GM12878 (cell line): ENCODE results near the gene SLC25A45. TPM values are rescaled to one million over a fixed set of nuclear protein-coding genes. Genes with fewer than 3 reads are reported as not detected.

Experiments used
- CBX5 ChIP-seq: sonication (generic); IDR thresholded peaks from 2 replicates; pipeline ENCODE4 v1.6.1; 2016; ENCODE audit warnings: low read depth, moderate library complexity, mild to moderate bottlenecking, inconsistent platforms
- DPF2 ChIP-seq: fragments of 450-650 bp; IDR thresholded peaks from 2 replicates; pipeline ENCODE4 v1.6.1; 2017; ENCODE audit warnings: mild to moderate bottlenecking
- EED ChIP-seq: sonication (generic); IDR thresholded peaks from 2 replicates; pipeline ENCODE4 v1.6.1; 2016; ENCODE audit warnings: antibody characterized with exemption, low read depth
- EGR1 ChIP-seq, 2 experiments: IDR thresholded peaks; 1 replicate in 1 of 2; 2 replicates in 1 of 2; pipeline ENCODE4 v1.6.1; 2011 to 2012; ENCODE audit warnings: low read depth in 2 of 2, low read length in 2 of 2, borderline replicate concordance in 1 of 2, mild to moderate bottlenecking in 1 of 2, moderate library complexity in 1 of 2
- FOXK2 ChIP-seq: fragments of 450-650 bp; IDR thresholded peaks from 2 replicates; pipeline ENCODE4 v1.6.1; 2017; ENCODE audit warnings: mild to moderate bottlenecking, moderate library complexity
- GABPA ChIP-seq: IDR thresholded peaks from 2 replicates; pipeline ENCODE4 v1.6.1; 2014; ENCODE audit warnings: antibody characterized with exemption, low read depth, mild to moderate bottlenecking, inconsistent platforms
- HDGF ChIP-seq: fragments of 450-650 bp; IDR thresholded peaks from 2 replicates; pipeline ENCODE4 v1.6.1; 2016; ENCODE audit warnings: antibody characterized with exemption
- IKZF2 ChIP-seq, 2 experiments: fragments of 450-650 bp; IDR thresholded peaks; 2 replicates each; pipeline ENCODE4 v1.6.1; 2017; ENCODE audit warnings: mild to moderate bottlenecking in 2 of 2, moderate library complexity in 2 of 2
- MEF2A ChIP-seq: IDR thresholded peaks from 2 replicates; pipeline ENCODE4 v1.6.1; 2011; ENCODE audit warnings: low read depth, mild to moderate bottlenecking, low read length, moderate library complexity; ENCODE audit not compliant: insufficient read depth
- MYB ChIP-seq: fragments of 150-350 bp; IDR thresholded peaks from 2 replicates; pipeline ENCODE4 v1.6.1; 2014; ENCODE audit warnings: mild to moderate bottlenecking, low read depth, low read length, borderline replicate concordance
- NFYA ChIP-seq: IDR thresholded peaks from 2 replicates; pipeline ENCODE4 v1.6.1; 2011; ENCODE audit warnings: low read depth, mild to moderate bottlenecking, low read length, improper control_type of control experiment, borderline replicate concordance
- NR2C1 ChIP-seq: fragments of 450-650 bp; IDR thresholded peaks from 2 replicates; pipeline ENCODE4 v1.6.1; 2017; ENCODE audit warnings: antibody characterized with exemption, mild to moderate bottlenecking, moderate library complexity
- POLR2AphosphoS2 ChIP-seq: IDR thresholded peaks from 2 replicates; pipeline ENCODE4 v1.6.1; 2011; ENCODE audit warnings: low read depth, mild to moderate bottlenecking, low read length, improper control_type of control experiment, moderate library complexity
- POU2F2 ChIP-seq: IDR thresholded peaks from 3 replicates; pipeline ENCODE4 v1.6.1; 2011; ENCODE audit warnings: low read depth, mild to moderate bottlenecking, low read length, borderline replicate concordance
- TCF3 ChIP-seq: IDR thresholded peaks from 2 replicates; pipeline ENCODE4 v1.6.1; 2012; ENCODE audit warnings: low read depth, mild to moderate bottlenecking, low read length, borderline replicate concordance; ENCODE audit not compliant: insufficient read depth
- ZBED1 ChIP-seq: IDR thresholded peaks from 2 replicates; pipeline ENCODE4 v1.6.1; 2016; ENCODE audit warnings: borderline replicate concordance
- ZNF24 ChIP-seq: fragments of 450-650 bp; IDR thresholded peaks from 2 replicates; pipeline ENCODE4 v1.6.1; 2017; ENCODE audit warnings: antibody characterized with exemption, mild to moderate bottlenecking
- polyA plus RNA-seq, 11 experiments: library from polyadenylated mRNA; depleted of rRNA in 4 of 11; unstranded in 6 of 11; stranded (reverse) in 5 of 11; fragments of >200 nt; fragmentation: Nextera tagmentation in 4 of 11; fragmentation: Illumina TruSeq in 1 of 11; extraction: Ambion mirVana in 4 of 11; extraction: Trizol in 1 of 11; gene quantifications; 1 replicate in 1 of 11; 2 replicates in 10 of 11; pipeline versions ENCODE4 v1.2.1 to v1.2.3, GENCODE V29; 2011 to 2016; ENCODE audit warnings: inconsistent platforms in 2 of 11, missing spikeins in 2 of 11, low read depth in 1 of 11
- total RNA-seq, 4 experiments: library from RNA; depleted of rRNA in 3 of 4; stranded (reverse); fragments of >200 nt in 3 of 4; fragmentation: Illumina TruSeq in 1 of 4; extraction: Trizol in 1 of 4; gene quantifications; 2 replicates each; pipeline versions ENCODE4 v1.2.1 to v1.2.3, GENCODE V29; 2013 to 2021
- TF ChIP-seq, protein P1 (sequence below): fragments of 450-650 bp; IDR thresholded peaks from 2 replicates; pipeline ENCODE4 v1.6.1; 2016; ENCODE audit warnings: mild to moderate bottlenecking, moderate library complexity, borderline replicate concordance
- TF ChIP-seq, protein P2 (sequence below): fragments of 150-350 bp; IDR thresholded peaks from 2 replicates; pipeline ENCODE4 v1.6.1; 2016; ENCODE audit warnings: low read depth, low read length
- TF ChIP-seq, protein P3 (sequence below): fragments of 450-650 bp; IDR thresholded peaks from 2 replicates; pipeline ENCODE4 v1.6.1; 2017; ENCODE audit warnings: antibody characterized with exemption, mild to moderate bottlenecking, moderate library complexity

Gene SLC25A45
- total and polyA plus RNA-seq, 10 of the 15 experiments (the other 5 are each of a cell fraction or from before 2014, with no cell fraction given) = 4.1 to 35.2 (median 20.3) TPM

DNA sequence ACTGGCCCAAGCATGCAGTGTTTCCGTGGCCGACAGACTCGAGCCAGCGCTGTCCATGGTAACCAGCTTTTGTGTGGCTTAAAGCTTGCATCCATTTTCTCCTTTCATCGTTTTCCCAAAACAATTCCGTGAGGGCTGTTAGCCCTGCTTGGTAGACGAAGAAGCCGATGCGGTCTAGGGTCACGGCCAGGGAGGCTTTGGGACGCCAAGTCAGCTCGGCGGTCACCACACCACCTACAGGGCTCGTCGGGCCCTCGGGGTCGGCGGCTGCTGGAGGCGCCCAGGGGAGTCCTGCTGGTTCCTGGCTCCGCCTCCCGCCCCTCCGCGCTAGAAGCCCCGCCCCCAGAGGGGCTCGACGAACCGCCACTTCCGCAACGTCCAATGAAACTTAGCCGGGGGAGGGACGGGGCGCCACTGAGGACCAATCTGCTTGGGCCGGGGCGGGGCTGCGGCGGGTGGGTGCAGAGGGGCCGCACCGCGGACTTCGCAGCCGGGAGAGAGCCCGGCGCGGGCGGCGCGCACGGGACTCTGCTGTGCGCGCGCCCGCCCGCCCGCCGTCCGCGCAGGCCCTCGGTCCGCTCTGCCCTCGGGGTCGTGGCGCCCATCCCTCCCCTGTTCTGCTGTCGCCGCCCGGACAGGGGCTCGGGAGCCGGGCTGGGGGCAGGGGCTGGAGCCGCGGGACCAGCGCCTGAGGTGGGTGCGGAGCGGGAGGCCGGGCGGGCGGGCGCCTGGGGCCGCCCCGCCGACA lies 28.0 kb downstream of the SLC25A45 start, which contains the start of gene TIGD3 (continued):
- TF ChIP-seq, protein P1, sequence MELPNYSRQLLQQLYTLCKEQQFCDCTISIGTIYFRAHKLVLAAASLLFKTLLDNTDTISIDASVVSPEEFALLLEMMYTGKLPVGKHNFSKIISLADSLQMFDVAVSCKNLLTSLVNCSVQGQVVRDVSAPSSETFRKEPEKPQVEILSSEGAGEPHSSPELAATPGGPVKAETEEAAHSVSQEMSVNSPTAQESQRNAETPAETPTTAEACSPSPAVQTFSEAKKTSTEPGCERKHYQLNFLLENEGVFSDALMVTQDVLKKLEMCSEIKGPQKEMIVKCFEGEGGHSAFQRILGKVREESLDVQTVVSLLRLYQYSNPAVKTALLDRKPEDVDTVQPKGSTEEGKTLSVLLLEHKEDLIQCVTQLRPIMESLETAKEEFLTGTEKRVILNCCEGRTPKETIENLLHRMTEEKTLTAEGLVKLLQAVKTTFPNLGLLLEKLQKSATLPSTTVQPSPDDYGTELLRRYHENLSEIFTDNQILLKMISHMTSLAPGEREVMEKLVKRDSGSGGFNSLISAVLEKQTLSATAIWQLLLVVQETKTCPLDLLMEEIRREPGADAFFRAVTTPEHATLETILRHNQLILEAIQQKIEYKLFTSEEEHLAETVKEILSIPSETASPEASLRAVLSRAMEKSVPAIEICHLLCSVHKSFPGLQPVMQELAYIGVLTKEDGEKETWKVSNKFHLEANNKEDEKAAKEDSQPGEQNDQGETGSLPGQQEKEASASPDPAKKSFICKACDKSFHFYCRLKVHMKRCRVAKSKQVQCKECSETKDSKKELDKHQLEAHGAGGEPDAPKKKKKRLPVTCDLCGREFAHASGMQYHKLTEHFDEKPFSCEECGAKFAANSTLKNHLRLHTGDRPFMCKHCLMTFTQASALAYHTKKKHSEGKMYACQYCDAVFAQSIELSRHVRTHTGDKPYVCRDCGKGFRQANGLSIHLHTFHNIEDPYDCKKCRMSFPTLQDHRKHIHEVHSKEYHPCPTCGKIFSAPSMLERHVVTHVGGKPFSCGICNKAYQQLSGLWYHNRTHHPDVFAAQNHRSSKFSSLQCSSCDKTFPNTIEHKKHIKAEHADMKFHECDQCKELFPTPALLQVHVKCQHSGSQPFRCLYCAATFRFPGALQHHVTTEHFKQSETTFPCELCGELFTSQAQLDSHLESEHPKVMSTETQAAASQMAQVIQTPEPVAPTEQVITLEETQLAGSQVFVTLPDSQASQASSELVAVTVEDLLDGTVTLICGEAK = no peak
- TF ChIP-seq POU2F2 = no peak
- TF ChIP-seq EGR1 (IDR thresholded peaks at IDR 0.05; ENCODE audit: borderline replicate concordance in 1 of 2, low read depth in 2 of 2, low read length in 2 of 2) = no peak
- TF ChIP-seq NFYA = no peak
- TF ChIP-seq DPF2 = peak; percentile 66
- no peak for TF ChIP-seq MYB
- TF ChIP-seq, protein P2, sequence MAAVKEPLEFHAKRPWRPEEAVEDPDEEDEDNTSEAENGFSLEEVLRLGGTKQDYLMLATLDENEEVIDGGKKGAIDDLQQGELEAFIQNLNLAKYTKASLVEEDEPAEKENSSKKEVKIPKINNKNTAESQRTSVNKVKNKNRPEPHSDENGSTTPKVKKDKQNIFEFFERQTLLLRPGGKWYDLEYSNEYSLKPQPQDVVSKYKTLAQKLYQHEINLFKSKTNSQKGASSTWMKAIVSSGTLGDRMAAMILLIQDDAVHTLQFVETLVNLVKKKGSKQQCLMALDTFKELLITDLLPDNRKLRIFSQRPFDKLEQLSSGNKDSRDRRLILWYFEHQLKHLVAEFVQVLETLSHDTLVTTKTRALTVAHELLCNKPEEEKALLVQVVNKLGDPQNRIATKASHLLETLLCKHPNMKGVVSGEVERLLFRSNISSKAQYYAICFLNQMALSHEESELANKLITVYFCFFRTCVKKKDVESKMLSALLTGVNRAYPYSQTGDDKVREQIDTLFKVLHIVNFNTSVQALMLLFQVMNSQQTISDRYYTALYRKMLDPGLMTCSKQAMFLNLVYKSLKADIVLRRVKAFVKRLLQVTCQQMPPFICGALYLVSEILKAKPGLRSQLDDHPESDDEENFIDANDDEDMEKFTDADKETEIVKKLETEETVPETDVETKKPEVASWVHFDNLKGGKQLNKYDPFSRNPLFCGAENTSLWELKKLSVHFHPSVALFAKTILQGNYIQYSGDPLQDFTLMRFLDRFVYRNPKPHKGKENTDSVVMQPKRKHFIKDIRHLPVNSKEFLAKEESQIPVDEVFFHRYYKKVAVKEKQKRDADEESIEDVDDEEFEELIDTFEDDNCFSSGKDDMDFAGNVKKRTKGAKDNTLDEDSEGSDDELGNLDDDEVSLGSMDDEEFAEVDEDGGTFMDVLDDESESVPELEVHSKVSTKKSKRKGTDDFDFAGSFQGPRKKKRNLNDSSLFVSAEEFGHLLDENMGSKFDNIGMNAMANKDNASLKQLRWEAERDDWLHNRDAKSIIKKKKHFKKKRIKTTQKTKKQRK = no peak
- no peak for TF ChIP-seq TCF3
- TF ChIP-seq, protein P3, sequence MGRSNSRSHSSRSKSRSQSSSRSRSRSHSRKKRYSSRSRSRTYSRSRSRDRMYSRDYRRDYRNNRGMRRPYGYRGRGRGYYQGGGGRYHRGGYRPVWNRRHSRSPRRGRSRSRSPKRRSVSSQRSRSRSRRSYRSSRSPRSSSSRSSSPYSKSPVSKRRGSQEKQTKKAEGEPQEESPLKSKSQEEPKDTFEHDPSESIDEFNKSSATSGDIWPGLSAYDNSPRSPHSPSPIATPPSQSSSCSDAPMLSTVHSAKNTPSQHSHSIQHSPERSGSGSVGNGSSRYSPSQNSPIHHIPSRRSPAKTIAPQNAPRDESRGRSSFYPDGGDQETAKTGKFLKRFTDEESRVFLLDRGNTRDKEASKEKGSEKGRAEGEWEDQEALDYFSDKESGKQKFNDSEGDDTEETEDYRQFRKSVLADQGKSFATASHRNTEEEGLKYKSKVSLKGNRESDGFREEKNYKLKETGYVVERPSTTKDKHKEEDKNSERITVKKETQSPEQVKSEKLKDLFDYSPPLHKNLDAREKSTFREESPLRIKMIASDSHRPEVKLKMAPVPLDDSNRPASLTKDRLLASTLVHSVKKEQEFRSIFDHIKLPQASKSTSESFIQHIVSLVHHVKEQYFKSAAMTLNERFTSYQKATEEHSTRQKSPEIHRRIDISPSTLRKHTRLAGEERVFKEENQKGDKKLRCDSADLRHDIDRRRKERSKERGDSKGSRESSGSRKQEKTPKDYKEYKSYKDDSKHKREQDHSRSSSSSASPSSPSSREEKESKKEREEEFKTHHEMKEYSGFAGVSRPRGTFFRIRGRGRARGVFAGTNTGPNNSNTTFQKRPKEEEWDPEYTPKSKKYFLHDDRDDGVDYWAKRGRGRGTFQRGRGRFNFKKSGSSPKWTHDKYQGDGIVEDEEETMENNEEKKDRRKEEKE = peak; percentile 33; the same call in 1 of the 2 replicates
- no peak for TF ChIP-seq ZBED1
- no peak for TF ChIP-seq CBX5
- TF ChIP-seq ZNF24 = no peak
- 0 out of 2 replicates have a peak, but pooled peaks have one; percentile 31 for TF ChIP-seq POLR2AphosphoS2
- no peak for TF ChIP-seq GABPA
- peak; percentile 40; the same call in 1 of the 2 replicates for TF ChIP-seq HDGF
- TF ChIP-seq FOXK2 = no peak
- no peak for TF ChIP-seq NR2C1
- no peak for TF ChIP-seq MEF2A
- TF ChIP-seq IKZF2 (IDR thresholded peaks at IDR 0.05) = no peak
- no peak for TF ChIP-seq EED
